ENCODE measurements around the gene N4BP2L1.

N4BP2L1 gene

DNA sequence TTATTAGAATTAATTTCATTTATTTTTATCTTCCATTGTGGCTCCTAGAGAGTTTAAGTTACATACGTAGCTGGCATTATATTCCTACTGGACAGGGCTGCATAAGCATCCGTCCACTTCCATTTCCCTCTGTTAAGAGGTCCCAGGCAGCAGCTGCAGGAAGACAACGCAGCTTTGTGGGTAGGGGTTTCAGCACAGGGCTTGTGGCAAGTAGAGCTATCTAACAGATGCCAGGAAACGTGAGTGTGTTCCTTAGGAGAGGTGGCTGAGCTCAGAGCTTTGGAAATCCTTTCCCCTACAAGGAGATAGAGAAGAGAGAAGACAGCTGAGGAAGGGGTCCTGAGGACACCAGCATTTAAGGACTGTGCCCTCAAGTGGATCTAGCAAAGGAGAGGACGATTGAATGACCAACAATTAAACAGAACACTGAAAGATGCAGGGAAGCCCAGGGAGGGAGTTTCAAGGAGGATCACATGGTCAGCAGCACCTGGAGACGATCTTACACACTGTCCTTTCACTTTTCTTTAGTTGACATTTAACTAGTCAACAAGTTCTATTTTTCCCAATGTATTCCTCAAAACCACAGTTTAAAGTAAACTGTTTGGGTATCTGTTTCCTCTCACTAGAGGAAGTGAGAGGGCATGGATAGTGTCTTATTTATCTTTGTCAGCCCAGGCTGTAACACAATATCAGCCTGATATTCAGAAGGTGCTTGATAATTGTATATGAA, 2.3 kb upstream of the N4BP2L1 start:
- DNase-seq, result no peak

GRCh38 chr13:32429433-32429909, 1.5 kb upstream of the N4BP2L1 start:
- no peak for DNase-seq

GRCh38 chr13:32428581-32429432, 877 bp upstream of the N4BP2L1 start:
- no peak for DNase-seq

DNA sequence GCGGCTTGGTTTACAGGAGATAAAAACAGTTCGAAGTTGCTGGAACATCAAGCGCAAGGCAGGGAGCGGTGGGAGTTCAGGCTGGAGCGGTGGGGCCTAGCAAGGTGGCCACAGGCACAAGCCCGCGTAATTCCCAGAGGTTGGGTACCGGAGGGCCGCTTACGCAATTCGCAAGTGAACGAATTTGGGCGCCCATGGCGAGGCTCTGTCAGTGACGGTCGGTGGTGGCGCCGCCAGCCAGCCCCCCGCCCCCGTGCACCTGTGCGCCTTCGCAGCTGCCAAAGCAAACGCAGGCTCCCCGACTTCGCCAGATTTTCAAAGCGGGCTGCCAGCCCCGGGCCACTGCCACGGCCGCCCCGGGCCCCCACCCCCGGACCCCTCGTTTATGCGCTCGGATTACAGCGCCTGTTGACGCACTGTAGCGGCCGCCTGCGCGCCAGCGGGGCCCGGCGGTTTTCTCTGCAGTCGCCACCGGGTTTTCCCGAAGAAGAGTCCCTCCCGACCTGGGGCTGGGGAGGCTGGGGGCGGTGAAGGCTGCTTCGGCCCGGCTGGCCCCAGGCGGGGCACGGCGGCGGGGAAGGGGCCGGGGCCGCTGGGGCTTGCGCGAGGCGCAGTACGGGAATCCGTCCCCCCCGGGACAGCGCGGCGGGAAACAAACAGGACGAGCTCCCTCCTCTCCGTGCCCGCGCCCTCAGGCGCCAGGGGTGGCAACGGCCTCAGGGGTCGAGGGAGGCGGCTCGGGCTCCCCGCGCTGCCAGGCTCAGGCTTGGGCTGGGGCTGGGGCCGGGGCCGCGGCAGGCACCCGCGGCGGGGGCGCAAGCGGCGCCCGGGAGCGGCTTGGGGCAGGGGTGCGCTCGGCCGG, 709 bp downstream of the N4BP2L1 start:
- DNase-seq, result peak; percentile 45

GRCh38 chr13:32426191-32426989, 1.5 kb downstream of the N4BP2L1 start:
- DNase-seq, result peak; percentile 15

- DNase-seq, result no peak
Measured at GRCh38 chr13:32425158-32425557, 2.8 kb downstream of the N4BP2L1 start.

GRCh38 chr13:32423592-32423991, 4.3 kb downstream of the N4BP2L1 start:
- DNase-seq, result no peak

DNA sequence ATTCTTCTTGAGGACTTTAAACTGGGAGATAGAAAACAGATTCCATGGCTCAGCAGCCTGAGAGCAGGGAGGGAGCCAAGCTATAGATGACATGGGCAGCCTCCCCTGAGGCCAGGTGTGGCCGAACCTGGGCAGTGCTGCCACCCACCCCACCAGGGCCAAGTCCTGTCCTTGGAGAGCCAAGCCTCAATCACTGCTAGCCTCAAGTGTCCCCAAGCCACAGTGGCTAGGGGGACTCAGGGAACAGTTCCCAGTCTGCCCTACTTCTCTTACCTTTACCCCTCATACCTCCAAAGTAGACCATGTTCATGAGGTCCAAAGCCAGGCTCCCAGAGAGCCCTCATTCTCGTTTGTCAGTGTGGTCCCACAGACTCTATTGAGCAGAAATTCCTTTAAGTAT, 8.1 kb downstream of the N4BP2L1 start:
- DNase-seq, result no peak

DNA sequence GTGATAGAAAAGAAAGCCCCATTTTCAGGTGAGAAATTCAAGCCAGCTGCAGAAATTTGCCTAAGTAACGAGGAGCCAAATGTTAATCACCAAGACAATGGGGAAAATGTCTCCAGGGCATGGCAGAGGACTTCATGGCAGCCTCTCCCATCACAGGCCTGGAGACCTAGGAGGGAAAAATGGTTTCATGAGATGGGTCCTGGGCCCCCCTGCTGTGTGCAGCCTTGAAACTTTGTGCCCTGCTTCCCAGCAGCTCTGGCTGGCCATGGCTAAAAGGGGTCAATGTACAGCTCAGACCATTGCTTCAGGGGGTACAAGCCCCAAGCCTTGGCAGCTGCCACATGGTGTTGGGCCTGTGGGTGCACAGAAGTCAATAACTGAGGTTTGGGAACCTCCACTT, 9.9 kb downstream of the N4BP2L1 start:
- no peak for DNase-seq

DNA sequence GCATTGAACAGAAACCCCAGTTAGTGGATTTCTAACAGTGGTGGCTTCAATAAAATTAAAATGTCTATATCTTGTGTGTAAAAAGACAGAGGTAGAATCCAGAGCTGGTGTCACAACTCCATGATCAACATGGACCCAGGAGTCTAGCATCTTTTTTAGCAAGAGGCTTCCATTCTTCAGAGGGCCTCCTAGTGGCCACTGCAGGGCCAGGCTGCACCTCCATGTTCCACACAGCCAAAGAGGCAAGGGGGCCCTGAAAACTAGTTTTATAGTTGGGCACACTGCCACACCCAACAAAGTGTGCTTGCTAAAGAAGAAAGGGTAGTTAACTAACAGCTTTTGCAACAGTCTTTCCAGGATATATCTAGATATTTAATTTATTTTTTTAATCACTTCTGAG, 12.9 kb downstream of the N4BP2L1 start:
- DNase-seq, result no peak

GRCh38 chr13:32414580-32414979, 13.3 kb downstream of the N4BP2L1 start:
- DNase-seq, result no peak

- DNase-seq, result no peak
Measured at GRCh38 chr13:32413284-32413683, 14.6 kb downstream of the N4BP2L1 start.

DNA sequence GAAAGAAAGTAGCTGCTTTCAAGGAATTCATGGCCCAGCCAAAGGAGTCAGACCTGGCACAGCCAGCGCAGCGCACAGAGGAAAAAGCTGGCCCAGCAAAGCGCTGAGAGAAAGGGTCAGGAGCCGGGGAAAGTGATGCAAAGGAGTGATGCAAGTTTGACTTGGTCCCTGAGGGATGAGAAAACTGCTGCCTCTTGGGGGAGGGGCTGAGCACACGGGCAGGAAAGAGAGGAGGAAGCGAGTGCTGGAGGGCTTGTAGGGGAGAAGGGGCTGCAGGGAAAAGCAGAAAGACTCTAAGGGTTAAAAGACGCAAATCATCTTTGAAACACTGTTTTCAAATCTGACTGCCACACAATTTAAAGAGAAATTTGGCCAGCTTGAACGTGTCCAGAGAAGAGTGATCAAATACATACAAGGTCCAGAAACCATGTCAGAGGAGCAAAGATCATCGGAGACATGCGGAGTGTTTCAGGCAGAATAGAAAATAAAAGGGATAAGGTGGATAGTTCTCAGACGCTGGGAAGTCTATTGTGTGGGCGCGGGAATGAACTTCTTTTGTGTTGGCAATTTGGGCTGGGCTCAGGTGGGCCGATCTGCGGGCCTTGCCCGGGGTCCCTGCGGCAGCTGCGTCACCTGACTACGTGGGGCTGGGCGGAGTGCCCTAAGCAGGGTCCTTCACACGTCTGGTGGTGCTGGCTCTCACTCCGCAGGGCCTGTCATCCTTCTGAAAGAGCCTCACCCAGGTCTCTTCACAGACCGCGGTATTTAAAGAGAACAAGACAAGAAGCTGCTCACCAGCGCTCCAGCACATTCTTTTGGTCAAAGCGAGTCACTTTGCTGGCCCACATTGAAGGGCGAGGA, 18.1 kb downstream of the N4BP2L1 start:
- DNase-seq, result no peak

DNA sequence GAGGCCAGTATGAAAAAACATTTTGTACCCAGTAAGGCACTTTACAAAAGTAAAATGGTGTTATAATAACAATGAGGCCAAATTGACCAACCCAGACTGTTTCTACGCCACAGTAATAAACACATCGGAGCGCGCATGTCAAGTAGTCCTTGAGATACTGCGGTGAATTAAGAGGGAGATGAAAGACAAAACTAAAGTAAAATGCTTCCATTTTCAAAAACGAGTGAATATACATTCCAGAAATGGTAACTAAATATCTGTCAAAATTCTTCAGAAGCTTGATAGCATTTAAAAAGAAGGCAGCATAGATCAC, 19.0 kb downstream of the N4BP2L1 start:
- DNase-seq, result no peak

DNA sequence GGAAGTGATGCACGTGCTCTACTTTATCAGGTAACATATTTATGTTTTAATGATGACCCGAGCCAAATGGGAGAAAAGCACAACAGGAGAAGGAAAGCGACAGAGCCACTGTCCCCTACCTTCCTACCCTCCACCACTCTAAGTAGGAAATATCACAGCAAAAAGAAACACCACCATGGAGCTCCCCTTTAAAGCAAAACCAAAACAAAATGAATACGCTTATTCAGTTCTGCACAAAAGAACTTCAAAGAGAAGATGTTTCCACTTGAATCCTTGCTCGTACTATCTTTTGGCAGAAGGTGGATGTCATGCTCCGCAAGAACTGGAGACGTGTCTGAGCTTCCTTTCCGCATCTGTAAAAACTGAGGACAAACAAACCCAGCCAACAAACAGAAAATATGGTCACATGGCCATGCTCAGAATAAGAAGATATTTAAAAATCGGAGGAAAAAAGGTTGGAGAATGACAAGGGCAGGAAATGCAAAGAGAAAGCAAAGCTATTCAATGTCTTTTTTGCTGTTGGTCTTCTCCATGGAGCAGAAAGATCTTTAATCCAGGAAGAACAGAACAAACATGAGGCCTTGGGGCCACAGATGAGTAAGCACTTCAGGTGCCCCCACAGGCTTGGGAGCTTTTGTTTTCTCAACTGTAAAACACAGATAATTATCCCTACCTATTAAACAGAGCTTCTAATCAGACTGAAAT, 19.5 kb downstream of the N4BP2L1 start:
- no peak for DNase-seq

GRCh38 chr13:32407854-32408253, 20.1 kb downstream of the N4BP2L1 start:
- DNase-seq, result no peak

DNA sequence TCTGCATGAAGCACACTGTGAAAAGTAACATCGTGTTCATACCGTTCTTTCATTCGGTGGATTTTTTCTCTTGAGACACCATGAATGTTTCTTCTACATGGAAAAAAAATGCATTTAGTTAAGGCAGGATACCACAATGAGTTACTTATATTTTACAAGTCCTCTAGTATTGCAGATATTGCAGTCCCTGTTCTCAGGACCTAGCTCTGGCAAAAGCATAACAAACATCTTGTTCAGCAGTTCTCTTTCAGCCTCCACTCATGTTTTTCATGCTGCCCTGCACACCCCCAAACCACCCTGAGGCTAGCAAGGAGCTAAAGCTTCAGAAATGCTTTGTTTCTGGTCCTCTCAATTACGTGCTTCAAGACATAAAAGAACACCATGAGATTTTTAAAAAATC, 24.8 kb downstream of the N4BP2L1 start:
- no peak for DNase-seq

- no peak for DNase-seq
Measured at GRCh38 chr13:32391101-32391619, 36.8 kb downstream of the N4BP2L1 start.

DNA sequence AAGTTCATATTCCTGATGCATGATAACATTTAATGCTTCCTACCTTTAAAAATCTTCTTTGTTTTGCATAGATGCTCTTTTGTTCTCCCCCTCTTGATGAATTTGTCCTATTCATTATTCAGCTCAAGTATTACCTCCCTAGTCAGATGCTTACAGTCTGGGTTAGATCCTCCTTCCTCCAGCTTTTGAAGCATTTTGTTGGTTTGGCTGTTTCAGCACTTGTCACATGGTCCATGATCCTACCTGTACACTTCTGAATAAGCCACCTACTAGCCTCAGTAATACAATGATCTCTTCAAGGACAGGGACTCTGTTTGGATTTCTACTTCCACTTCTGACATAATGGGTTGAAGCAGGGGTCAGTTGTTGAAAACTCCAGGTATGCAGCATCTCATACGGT, 37.4 kb downstream of the N4BP2L1 start:
- DNase-seq, result no peak

DNA sequence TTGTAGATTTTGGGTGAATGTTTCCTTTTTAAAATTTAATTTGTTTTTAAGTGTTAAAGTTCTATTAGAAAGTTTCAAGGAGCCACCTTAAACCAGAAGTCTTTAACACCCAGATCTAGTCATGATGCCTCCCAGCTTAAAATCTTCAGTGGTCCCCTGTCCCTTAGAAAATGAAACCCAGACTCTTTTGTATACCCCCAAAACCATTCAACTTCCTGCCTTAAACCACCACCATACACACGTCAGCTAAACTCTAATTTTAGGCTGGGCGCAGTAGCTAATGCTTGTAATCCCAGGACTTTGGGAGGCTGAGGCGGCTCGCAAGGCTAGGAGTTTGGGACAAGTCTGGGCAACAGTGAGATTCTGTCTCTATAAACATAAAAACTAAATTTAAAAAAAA, 37.9 kb downstream of the N4BP2L1 start:
- no peak for DNase-seq

GRCh38 chr13:32385410-32385809, 42.5 kb downstream of the N4BP2L1 start:
- DNase-seq, result no peak
